DND-41 (cell line): ENCODE measurements around the gene SCRN1.

Experiments
- ATAC-seq: fragments of 200-7000 bp; cut with Tn5 transposase; 3 replicates; pipeline ENCODE4 v1.9.1; 2021; ENCODE audit warnings: low read depth; ENCODE audit not compliant: insufficient read depth
- DNase-seq: peaks from one replicate; pipeline ENCODE4 v3.0.0-alpha.2; 2020
- H2AFZ ChIP-seq: 2 replicates; pipeline ENCODE4 v1.6.0; 2012; ENCODE audit warnings: low read depth, low read length
- H3K27ac ChIP-seq: 2 replicates; pipeline ENCODE4 v1.5.1; 2012; ENCODE audit warnings: low read length, inconsistent platforms
- H3K27me3 ChIP-seq: fragments of 200-600 bp; sonication (generic); 2 replicates; pipeline ENCODE4 v1.6.0; 2012; ENCODE audit warnings: low read length, mild to moderate bottlenecking, inconsistent platforms; ENCODE audit not compliant: insufficient read depth, poor library complexity
- H3K36me3 ChIP-seq: 2 replicates; pipeline ENCODE4 v1.5.1; 2012; ENCODE audit warnings: low read length, inconsistent platforms; ENCODE audit not compliant: insufficient read depth
- H3K4me1 ChIP-seq: 2 replicates; pipeline ENCODE4 v1.5.1; 2012; ENCODE audit warnings: mild to moderate bottlenecking, low read length; ENCODE audit not compliant: insufficient read depth
- H3K4me2 ChIP-seq: 2 replicates; pipeline ENCODE4 v1.6.0; 2012; ENCODE audit warnings: mild to moderate bottlenecking, moderate library complexity, low read length, inconsistent platforms; ENCODE audit not compliant: insufficient read depth
- H3K4me3 ChIP-seq, 2 experiments: fragments of 200-600 bp in 1 of 2; shearing (Covaris generic) in 1 of 2; 2 replicates each; pipeline ENCODE4 v1.5.1; 2012 to 2016; ENCODE audit warnings: inconsistent platforms in 2 of 2, low read length in 2 of 2, mild to moderate bottlenecking in 2 of 2, low read depth in 1 of 2, moderate library complexity in 1 of 2
- H3K79me2 ChIP-seq: 2 replicates; pipeline ENCODE4 v1.6.0; 2012; ENCODE audit warnings: low read length, inconsistent platforms; ENCODE audit not compliant: insufficient read depth
- H3K9ac ChIP-seq: 2 replicates; pipeline ENCODE4 v1.6.0; 2012; ENCODE audit warnings: low read depth, mild to moderate bottlenecking, inconsistent platforms, low read length, moderate library complexity
- H3K9me3 ChIP-seq: 2 replicates; pipeline ENCODE4 v1.5.1; 2012; ENCODE audit warnings: low read length, moderate library complexity, mild to moderate bottlenecking, inconsistent platforms; ENCODE audit not compliant: insufficient read depth, severe bottlenecking
- H4K20me1 ChIP-seq: 2 replicates; pipeline ENCODE4 v1.6.0; 2012; ENCODE audit warnings: low read length; ENCODE audit not compliant: insufficient read depth
- EZH2 ChIP-seq: IDR thresholded peaks from 3 replicates; pipeline ENCODE4 v1.6.1; 2012; ENCODE audit warnings: borderline replicate concordance, low read depth, mild to moderate bottlenecking, moderate library complexity, low read length, inconsistent platforms; ENCODE audit not compliant: severe bottlenecking
- TF ChIP-seq, protein P1 (sequence below): IDR thresholded peaks from 2 replicates; pipeline ENCODE4 v1.5.1; 2012; ENCODE audit warnings: borderline replicate concordance, low read length, moderate library complexity, mild to moderate bottlenecking; ENCODE audit not compliant: poor library complexity, severe bottlenecking; ENCODE audit errors: extremely low read depth

Gene SCRN1

DNA sequence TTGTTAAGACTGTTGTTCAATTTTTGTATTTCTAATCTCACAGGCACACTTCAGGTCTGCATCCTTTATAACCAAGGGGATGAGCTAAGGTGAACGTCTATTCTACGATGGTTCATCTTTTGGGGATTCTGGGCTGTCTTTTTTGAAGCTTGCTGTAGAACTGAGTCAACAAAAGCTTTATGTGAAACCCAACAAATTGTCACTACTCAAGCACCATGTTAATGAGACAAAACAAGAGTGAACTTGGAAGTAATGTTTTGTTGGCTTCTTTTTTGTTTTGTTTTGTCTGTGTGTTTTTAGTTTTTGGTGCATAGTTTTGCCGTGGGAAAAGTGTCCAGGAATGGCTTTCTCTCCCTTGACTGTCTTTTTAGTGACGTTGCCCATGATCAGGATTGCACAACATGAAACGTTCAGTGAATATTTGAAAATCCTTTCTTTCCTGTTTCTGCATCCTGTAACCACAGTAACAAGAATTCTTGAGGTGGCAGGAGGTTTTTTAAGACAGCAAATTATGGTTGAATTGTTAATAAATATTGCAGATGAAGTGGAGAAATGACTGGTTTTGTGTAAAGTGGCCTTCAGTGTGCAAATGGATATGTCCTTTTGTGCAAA, 117.7 kb downstream of the SCRN1 start:
- Histone ChIP-seq H3K27ac (no peak overlapping the region), H3K4me3 (no peak overlapping the region), H2AFZ (no peak overlapping the region), H3K4me2 (no peak overlapping the region), H3K9me3 (no peaks in the 10 kb centered on the region), H3K79me2 (no peaks in the 10 kb centered on the region), H3K36me3 (no peaks in the 10 kb centered on the region), H4K20me1 (no peaks in the 10 kb centered on the region), H3K4me1 (no peaks in the 10 kb centered on the region), H3K27me3 (peaks cover 5% of the 10 kb centered on the region), H3K9ac (no peak overlapping the region)
- ATAC-seq (no peak), DNase-seq (no peak)
- TF ChIP-seq, protein P1, sequence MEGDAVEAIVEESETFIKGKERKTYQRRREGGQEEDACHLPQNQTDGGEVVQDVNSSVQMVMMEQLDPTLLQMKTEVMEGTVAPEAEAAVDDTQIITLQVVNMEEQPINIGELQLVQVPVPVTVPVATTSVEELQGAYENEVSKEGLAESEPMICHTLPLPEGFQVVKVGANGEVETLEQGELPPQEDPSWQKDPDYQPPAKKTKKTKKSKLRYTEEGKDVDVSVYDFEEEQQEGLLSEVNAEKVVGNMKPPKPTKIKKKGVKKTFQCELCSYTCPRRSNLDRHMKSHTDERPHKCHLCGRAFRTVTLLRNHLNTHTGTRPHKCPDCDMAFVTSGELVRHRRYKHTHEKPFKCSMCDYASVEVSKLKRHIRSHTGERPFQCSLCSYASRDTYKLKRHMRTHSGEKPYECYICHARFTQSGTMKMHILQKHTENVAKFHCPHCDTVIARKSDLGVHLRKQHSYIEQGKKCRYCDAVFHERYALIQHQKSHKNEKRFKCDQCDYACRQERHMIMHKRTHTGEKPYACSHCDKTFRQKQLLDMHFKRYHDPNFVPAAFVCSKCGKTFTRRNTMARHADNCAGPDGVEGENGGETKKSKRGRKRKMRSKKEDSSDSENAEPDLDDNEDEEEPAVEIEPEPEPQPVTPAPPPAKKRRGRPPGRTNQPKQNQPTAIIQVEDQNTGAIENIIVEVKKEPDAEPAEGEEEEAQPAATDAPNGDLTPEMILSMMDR: no peak
- TF ChIP-seq EZH2: no peak
